ENCODE measurements around the gene SYTL3. TPM values are rescaled to one million over a fixed set of nuclear protein-coding genes. Genes with fewer than 3 reads are reported as not detected.
A peak's percentile ranks its signal among the peaks of the same experiment; 100 is the strongest.

SYTL3 gene
- polyA plus RNA-seq, 1 of the 3 experiments (the other 2 are of a cell fraction) = 2.3 TPM

DNA sequence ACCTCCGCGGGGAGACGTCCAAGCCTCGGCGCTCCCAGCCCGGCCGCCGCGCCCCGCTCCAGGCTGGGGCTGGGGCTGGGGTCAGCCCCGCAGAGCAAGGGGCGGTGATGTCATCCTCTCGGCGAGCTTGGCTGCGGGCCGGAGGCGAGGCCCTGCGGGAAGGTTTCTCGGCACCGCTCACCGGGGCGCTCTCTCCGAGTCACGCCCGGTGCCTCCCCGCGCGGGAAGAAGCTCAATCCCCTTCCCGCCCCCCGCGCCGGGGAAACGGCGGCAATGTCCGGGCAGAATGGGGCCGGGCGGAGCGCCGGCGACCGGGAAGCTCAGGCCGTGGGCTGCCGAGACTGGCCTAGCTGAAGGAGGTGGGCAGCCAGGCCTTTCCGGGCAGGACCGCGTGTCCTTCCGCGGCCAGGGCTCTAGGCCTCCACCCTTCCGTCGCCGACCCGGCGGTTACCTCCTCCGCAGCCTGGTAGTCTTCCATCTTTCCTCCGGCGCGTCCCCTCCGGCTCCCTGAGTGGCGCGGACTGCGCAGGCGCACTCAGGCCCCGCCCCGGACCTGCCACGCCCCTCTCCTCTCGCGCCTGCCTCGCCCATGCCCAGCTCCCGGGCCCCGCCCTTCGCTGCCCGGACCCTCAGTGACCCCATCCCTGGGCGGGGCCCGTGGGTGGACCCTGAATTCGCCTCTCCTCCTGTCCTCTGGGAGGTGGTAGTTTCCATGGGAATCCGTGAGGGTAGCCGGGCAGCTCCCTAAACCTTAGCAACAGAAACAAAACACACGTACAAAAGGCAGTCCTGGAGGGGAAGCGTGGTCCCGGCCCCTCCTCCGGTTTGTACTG, 5.4 kb upstream of the SYTL3 start, which contains the start of gene DYNLT1 (continued):
- TF ChIP-seq, protein P1, sequence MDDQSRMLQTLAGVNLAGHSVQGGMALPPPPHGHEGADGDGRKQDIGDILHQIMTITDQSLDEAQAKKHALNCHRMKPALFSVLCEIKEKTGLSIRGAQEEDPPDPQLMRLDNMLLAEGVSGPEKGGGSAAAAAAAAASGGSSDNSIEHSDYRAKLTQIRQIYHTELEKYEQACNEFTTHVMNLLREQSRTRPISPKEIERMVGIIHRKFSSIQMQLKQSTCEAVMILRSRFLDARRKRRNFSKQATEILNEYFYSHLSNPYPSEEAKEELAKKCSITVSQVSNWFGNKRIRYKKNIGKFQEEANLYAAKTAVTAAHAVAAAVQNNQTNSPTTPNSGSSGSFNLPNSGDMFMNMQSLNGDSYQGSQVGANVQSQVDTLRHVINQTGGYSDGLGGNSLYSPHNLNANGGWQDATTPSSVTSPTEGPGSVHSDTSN (IDR thresholded peaks at IDR 0.05) = no peak
- TF ChIP-seq TEAD4 (IDR thresholded peaks at IDR 0.05; ENCODE audit: borderline replicate concordance, insufficient read depth) = no peak

- peak overlapping the region; percentile 99 for H3K9ac ChIP-seq
- peak overlapping the region; percentile 79 for H2AFZ ChIP-seq (ENCODE audit: low read depth)
- H3K79me2 ChIP-seq (ENCODE audit: insufficient read depth) = peaks cover 37% of the 10 kb centered on the region
- TF ChIP-seq GABPA (IDR thresholded peaks at IDR 0.05; ENCODE audit: low read depth) (no peak), JUND (IDR thresholded peaks at IDR 0.05) (0 out of 2 replicates have a peak, but pooled peaks have one; percentile 10), RFX5 (IDR thresholded peaks at IDR 0.05; ENCODE audit: low read length) (no peak), TCF12 (IDR thresholded peaks at IDR 0.05) (0 out of 2 replicates have a peak, but pooled peaks have one; percentile 23), CTCF (IDR thresholded peaks at IDR 0.05) (0 out of 2 replicates have a peak, but pooled peaks have one; percentile 6), EP300 (IDR thresholded peaks at IDR 0.05; ENCODE audit: borderline replicate concordance in 1 of 2, low read depth in 1 of 2, low read length in 1 of 2) (0 out of 4 replicates have a peak, but pooled peaks of 1 of the 2 experiments have one; percentile 10), RCOR1 (IDR thresholded peaks at IDR 0.05; ENCODE audit: low read length) (no peak), ELF1 (IDR thresholded peaks at IDR 0.05) (no peak), SMC3 (IDR thresholded peaks at IDR 0.05; ENCODE audit: low read depth, low read length) (no peak), SIN3A (IDR thresholded peaks at IDR 0.05; ENCODE audit: borderline replicate concordance, low read depth, low read length) (no peak), USF1 (IDR thresholded peaks at IDR 0.05; ENCODE audit: borderline replicate concordance, low read depth) (no peak), TEAD4 (IDR thresholded peaks at IDR 0.05; ENCODE audit: borderline replicate concordance, insufficient read depth) (no peak), FOSL2 (IDR thresholded peaks at IDR 0.05; ENCODE audit: borderline replicate concordance, low read depth) (0 out of 2 replicates have a peak, but pooled peaks have one; percentile 9), NFIC (IDR thresholded peaks at IDR 0.05; ENCODE audit: borderline replicate concordance) (no peak), FOXJ3 (CRISPR knock-in tag; IDR thresholded peaks at IDR 0.05) (no peak), FOXM1 (IDR thresholded peaks at IDR 0.05; ENCODE audit: low read depth) (no peak), ZBTB33 (IDR thresholded peaks at IDR 0.05; ENCODE audit: borderline replicate concordance, low read depth) (no peak)
- TF ChIP-seq, protein P1 (IDR thresholded peaks at IDR 0.05) = peak; percentile 28; the same call in 1 of the 2 replicates
- TF ChIP-seq, protein P2, sequence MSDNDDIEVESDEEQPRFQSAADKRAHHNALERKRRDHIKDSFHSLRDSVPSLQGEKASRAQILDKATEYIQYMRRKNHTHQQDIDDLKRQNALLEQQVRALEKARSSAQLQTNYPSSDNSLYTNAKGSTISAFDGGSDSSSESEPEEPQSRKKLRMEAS (IDR thresholded peaks at IDR 0.05; ENCODE audit: low read depth) = 0 out of 2 replicates have a peak, but pooled peaks have one; percentile 35
- H3K9me3 ChIP-seq = no peaks in the 10 kb centered on the region
- ChIA-PET CTCF (interaction anchor here (0.6 to 7.7 kb wide), 13 partner anchors 8 to 431 kb away, joined by 3 to 46 read pairs (median 3); no protein-coding TSS in a partner anchor), POLR2A (interaction anchor here (0.7 to 2.9 kb wide), 3 partner anchors 9 to 39 kb away, joined by 6 to 14 read pairs (median 11); no protein-coding TSS in a partner anchor)
- peaks cover 25 to 29% of the 10 kb centered on the region in 2 experiments for H3K4me1 ChIP-seq (ENCODE audit: control insufficient read depth in 1 of 2, insufficient read depth in 2 of 2, low read depth in 1 of 2, low read length in 1 of 2)
- no peaks in the 10 kb centered on the region for H3K27me3 ChIP-seq (ENCODE audit: insufficient read depth)
- H3K4me3 ChIP-seq (ENCODE audit: low read depth in 2 of 2, low read length in 1 of 2) = peak overlapping the region; percentile 76 to 96
- peaks cover 3 to 8% of the 10 kb centered on the region in 2 experiments for H3K36me3 ChIP-seq (replicated peaks in 1 of 2; ENCODE audit: control insufficient read depth in 1 of 2, insufficient read depth in 2 of 2, low read length in 1 of 2)
- peak overlapping the region; percentile 94 to 95 for H3K27ac ChIP-seq (ENCODE audit: low read depth in 2 of 2, low read length in 1 of 2)
- peak overlapping the region; percentile 85 for H3K4me2 ChIP-seq
- peaks cover 46% of the 10 kb centered on the region for H3F3A ChIP-seq (replicated peaks; ENCODE audit: insufficient read depth)
- no peak for DNase-seq
- WGBS (ENCODE audit: low lambda C conversion rate) = 52% methylated on average over 15 of the region's 21 CpGs
- H4K20me1 ChIP-seq (ENCODE audit: insufficient read depth) = peaks cover 17% of the 10 kb centered on the region
- H3K9me2 ChIP-seq = no peaks in the 10 kb centered on the region
Measured at GRCh38 chr6:158645064-158646022, 4.5 kb upstream of the SYTL3 start.
